Activated B cell treated with CpG ODN at 0.5 μM for 24 hours (primary cell): Measurements from ENCODE around the gene ADGRA1. TPM values are rescaled to one million over a fixed set of nuclear protein-coding genes. Genes with fewer than 3 reads are reported as not detected.

Source experiments
- ATAC-seq: fragments of 200-7000 bp; cut with Tn5 transposase; one replicate; pipeline ENCODE4 v1.10.0; 2021; ENCODE audit warnings: low read depth, mild to moderate bottlenecking, moderate library complexity
- CTCF ChIA-PET: fragments of 350-600 bp; sonication (Branson Sonifier 250); formaldehyde crosslinking; loops from one replicate; lab custom pipeline; 2021; ENCODE audit warnings: antibody characterized with exemption; lab: Charles Lee
- POLR2A ChIA-PET: fragments of 350-600 bp; sonication (Branson Sonifier 250); formaldehyde crosslinking; loops from one replicate; lab custom pipeline; 2021; ENCODE audit warnings: antibody characterized with exemption; lab: Charles Lee
- DNase-seq: peaks from one replicate; pipeline ENCODE4 v3.0.0; 2022
- H3K27ac Mint-ChIP-seq: one replicate; pipeline ENCODE4 v1.8.0; 2020; ENCODE audit warnings: mixed read lengths
- H3K27me3 Mint-ChIP-seq: one replicate; pipeline ENCODE4 v1.8.0; 2021; ENCODE audit warnings: mixed read lengths
- H3K36me3 Mint-ChIP-seq: one replicate; pipeline ENCODE4 v1.8.0; 2021; ENCODE audit warnings: low read depth, mixed read lengths
- H3K4me1 Mint-ChIP-seq: one replicate; pipeline ENCODE4 v1.8.0; 2021; ENCODE audit warnings: mixed read lengths
- H3K4me3 Mint-ChIP-seq: one replicate; pipeline ENCODE4 v1.8.0; 2020; ENCODE audit warnings: mild to moderate bottlenecking, mixed read lengths
- H3K9me3 Mint-ChIP-seq: one replicate; pipeline ENCODE4 v1.8.0; 2020; ENCODE audit warnings: mixed read lengths
- CTCF ChIP-seq: fragments of 200-600 bp; IDR thresholded peaks from one replicate; pipeline ENCODE4 v1.8.0; 2022; ENCODE audit warnings: antibody characterized with exemption, mild to moderate bottlenecking
- intact Hi-C: fragments of 100-400 bp; cut with micrococcal nuclease; formaldehyde crosslinking; loops from one replicate; pipeline ENCODE4 v1.15.1; 2024
- total RNA-seq: library from RNA; stranded (reverse); gene quantifications from 2 replicates; pipeline ENCODE4 v1.2.3, GENCODE V29; 2022

The ADGRA1 gene
- total RNA-seq, 1 donor from 2014 or later, result not detected

GRCh38 chr10:133104068-133104962 lies 16.6 kb downstream of the ADGRA1 start:
- DNase-seq (no peak), ATAC-seq (no peak)
- Mint-ChIP-seq H3K27ac (no peak overlapping the region), H3K36me3 (no peaks in the 10 kb centered on the region), H3K27me3 (peaks cover 10% of the 10 kb centered on the region), H3K4me3 (no peak overlapping the region), H3K4me1 (no peaks in the 10 kb centered on the region), H3K9me3 (peaks cover 19% of the 10 kb centered on the region)
- CTCF ChIA-PET, result no interaction called here
- intact Hi-C loops, result no loop called here
- POLR2A ChIA-PET, result no interaction called here
- no peak for TF ChIP-seq CTCF

GRCh38 chr10:133104963-133105640 lies 17.4 kb downstream of the ADGRA1 start:
- DNase-seq (no peak), ATAC-seq (no peak)
- Mint-ChIP-seq H3K27ac (no peak overlapping the region), H3K27me3 (peaks cover 10% of the 10 kb centered on the region), H3K36me3 (no peaks in the 10 kb centered on the region), H3K9me3 (peaks cover 22% of the 10 kb centered on the region), H3K4me3 (no peak overlapping the region), H3K4me1 (no peaks in the 10 kb centered on the region)
- TF ChIP-seq CTCF, result no peak
- ChIA-PET POLR2A (no interaction called here), CTCF (no interaction called here)
- intact Hi-C loops, result no loop called here

- ATAC-seq (no peak), DNase-seq (no peak)
- CTCF ChIA-PET, result no interaction called here
- Mint-ChIP-seq H3K4me1 (no peaks in the 10 kb centered on the region), H3K9me3 (peaks cover 22% of the 10 kb centered on the region), H3K27ac (no peak overlapping the region), H3K27me3 (peaks cover 10% of the 10 kb centered on the region), H3K36me3 (no peaks in the 10 kb centered on the region), H3K4me3 (no peak overlapping the region)
- TF ChIP-seq CTCF, result no peak
- POLR2A ChIA-PET, result no interaction called here
- intact Hi-C loops, result no loop called here
These were observed 18.1 kb downstream of the ADGRA1 start for GRCh38 chr10:133105686-133106390.

GRCh38 chr10:133106516-133106915 lies 18.8 kb downstream of the ADGRA1 start:
- no peak for ATAC-seq
- Mint-ChIP-seq H3K4me3 (no peak overlapping the region), H3K27ac (no peak overlapping the region), H3K4me1 (no peaks in the 10 kb centered on the region), H3K36me3 (no peaks in the 10 kb centered on the region), H3K9me3 (peaks cover 22% of the 10 kb centered on the region), H3K27me3 (peaks cover 8% of the 10 kb centered on the region)
- ChIA-PET POLR2A (no interaction called here), CTCF (no interaction called here)
- no peak for DNase-seq
- intact Hi-C loops, result no loop called here
- TF ChIP-seq CTCF, result no peak

GRCh38 chr10:133107442-133107841 lies 19.7 kb downstream of the ADGRA1 start:
- ATAC-seq, result no peak
- TF ChIP-seq CTCF, result no peak
- intact Hi-C loops, result no loop called here
- Mint-ChIP-seq H3K4me3 (no peak overlapping the region), H3K4me1 (no peaks in the 10 kb centered on the region), H3K27ac (no peak overlapping the region), H3K36me3 (no peaks in the 10 kb centered on the region), H3K9me3 (peaks cover 22% of the 10 kb centered on the region), H3K27me3 (peaks cover 7% of the 10 kb centered on the region)
- ChIA-PET POLR2A (no interaction called here), CTCF (interaction anchor here (0.7 kb wide), 1 partner anchor 504 kb away, joined by 3 read pairs; no protein-coding TSS in a partner anchor)
- DNase-seq, result no peak
